Measurements from ENCODE around the gene AXIN1. TPM values are rescaled to one million over a fixed set of nuclear protein-coding genes. Genes with fewer than 3 reads are reported as not detected.
A peak's percentile ranks its signal among the peaks of the same experiment; 100 is the strongest.
"Not testable (repeated sequence)": the region's sequence is repeated elsewhere in the genome, so short reads cannot be mapped to it uniquely, and the experiment has no call there.

The AXIN1 gene
- total RNA-seq, 1 donor from 2014 or later = 30.6 TPM

DNA sequence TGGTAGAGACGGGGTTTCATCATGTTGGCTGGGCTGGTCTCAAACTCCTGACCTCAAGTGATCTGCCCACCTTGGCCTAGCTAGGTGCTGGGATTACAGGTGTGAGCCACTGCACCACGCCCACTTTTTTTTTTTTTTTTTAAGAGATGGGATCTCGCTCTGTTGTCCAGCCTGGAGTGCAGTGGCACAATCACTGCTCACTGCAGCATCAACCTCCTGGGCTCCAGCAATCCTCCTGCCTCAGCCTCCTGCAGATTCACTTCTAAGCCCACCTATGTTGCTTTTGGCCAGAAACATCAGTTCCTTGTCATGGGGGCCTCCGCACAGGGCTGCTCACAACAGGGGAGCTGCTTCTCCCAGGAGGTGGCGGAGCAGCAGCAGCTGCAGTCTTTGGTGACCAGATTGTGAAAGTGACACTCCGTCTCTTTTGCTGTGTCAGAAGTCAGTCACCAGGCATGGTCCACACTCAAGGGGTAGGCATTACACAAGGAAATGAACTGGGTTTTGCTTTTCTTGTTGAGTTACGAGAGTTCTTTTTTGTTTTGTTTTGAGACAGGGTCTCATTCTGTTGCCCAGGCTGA, 40.0 kb upstream of the AXIN1 start:
- no peaks in the 10 kb centered on the region for H3K36me3 Mint-ChIP-seq
- no peaks in the 10 kb centered on the region for H3K9me3 Mint-ChIP-seq
- H3K4me1 Mint-ChIP-seq (ENCODE audit: unreplicated experiment) = peaks cover 28% of the 10 kb centered on the region
- H3K27me3 Mint-ChIP-seq = no peaks in the 10 kb centered on the region
- no peak overlapping the region for H3K27ac Mint-ChIP-seq
- no peak overlapping the region for H3K4me3 Mint-ChIP-seq
- no peak for DNase-seq (ENCODE audit: extremely low spot score, unreplicated experiment)
- TF ChIP-seq, protein P1, sequence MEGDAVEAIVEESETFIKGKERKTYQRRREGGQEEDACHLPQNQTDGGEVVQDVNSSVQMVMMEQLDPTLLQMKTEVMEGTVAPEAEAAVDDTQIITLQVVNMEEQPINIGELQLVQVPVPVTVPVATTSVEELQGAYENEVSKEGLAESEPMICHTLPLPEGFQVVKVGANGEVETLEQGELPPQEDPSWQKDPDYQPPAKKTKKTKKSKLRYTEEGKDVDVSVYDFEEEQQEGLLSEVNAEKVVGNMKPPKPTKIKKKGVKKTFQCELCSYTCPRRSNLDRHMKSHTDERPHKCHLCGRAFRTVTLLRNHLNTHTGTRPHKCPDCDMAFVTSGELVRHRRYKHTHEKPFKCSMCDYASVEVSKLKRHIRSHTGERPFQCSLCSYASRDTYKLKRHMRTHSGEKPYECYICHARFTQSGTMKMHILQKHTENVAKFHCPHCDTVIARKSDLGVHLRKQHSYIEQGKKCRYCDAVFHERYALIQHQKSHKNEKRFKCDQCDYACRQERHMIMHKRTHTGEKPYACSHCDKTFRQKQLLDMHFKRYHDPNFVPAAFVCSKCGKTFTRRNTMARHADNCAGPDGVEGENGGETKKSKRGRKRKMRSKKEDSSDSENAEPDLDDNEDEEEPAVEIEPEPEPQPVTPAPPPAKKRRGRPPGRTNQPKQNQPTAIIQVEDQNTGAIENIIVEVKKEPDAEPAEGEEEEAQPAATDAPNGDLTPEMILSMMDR (conservative IDR thresholded peaks at IDR 0.05) = no peak

DNA sequence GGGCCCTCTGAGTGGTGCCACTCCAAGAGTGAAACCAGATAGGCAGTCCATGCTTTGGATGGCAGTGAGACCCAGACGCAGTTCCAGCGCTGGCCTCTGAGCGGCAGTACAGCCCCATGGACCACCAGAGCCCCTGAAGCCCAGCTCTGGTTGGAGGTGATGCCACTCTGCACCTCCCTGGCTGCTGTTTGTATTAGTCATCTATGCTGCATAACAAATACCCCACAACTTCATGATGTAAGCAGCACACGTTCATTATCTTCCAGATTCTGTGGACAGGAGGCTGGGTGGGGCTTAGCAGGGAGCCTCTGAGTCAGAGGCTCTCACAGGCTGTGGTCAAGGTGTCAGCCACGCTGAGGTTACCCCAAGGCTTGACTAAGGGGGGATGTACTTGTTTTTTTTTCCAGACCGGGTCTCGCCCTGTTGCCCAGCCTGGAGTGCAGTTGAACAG, 39.4 kb upstream of the AXIN1 start:
- no peaks in the 10 kb centered on the region for H3K36me3 Mint-ChIP-seq
- TF ChIP-seq, protein P1 (conservative IDR thresholded peaks at IDR 0.05) = peak; percentile 84
- no peaks in the 10 kb centered on the region for H3K27me3 Mint-ChIP-seq
- H3K4me1 Mint-ChIP-seq (ENCODE audit: unreplicated experiment) = peaks cover 30% of the 10 kb centered on the region
- H3K27ac Mint-ChIP-seq = no peak overlapping the region
- DNase-seq (ENCODE audit: extremely low spot score, unreplicated experiment) = peak; percentile 77
- H3K9me3 Mint-ChIP-seq = no peaks in the 10 kb centered on the region
- H3K4me3 Mint-ChIP-seq = no peak overlapping the region

DNA sequence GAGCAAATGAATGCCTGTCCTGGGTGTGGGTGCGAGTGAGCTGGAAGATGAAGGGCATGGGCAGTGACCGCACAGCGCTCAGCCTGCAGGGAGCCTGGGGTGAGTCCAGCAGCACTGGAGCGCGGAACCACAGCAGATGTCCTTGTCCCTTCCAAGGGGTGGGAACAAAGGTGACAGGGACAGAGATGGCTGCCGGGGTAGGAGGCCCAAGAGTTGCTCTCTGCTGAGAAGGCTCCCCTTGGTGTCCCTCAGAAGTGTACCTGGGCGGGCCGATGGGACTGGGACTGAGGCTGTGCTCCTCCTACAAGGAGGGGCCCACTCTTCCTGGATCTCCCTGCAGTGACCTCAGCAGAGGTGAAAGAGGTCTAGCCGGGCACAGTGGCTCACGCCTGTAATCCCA, 36.8 kb upstream of the AXIN1 start:
- Mint-ChIP-seq H3K27ac (no peak overlapping the region), H3K27me3 (no peaks in the 10 kb centered on the region), H3K4me1 (ENCODE audit: unreplicated experiment) (peaks cover 26% of the 10 kb centered on the region), H3K36me3 (no peaks in the 10 kb centered on the region), H3K9me3 (no peaks in the 10 kb centered on the region), H3K4me3 (no peak overlapping the region)
- no peak for DNase-seq (ENCODE audit: extremely low spot score, unreplicated experiment)
- TF ChIP-seq, protein P1 (conservative IDR thresholded peaks at IDR 0.05) = no peak

DNA sequence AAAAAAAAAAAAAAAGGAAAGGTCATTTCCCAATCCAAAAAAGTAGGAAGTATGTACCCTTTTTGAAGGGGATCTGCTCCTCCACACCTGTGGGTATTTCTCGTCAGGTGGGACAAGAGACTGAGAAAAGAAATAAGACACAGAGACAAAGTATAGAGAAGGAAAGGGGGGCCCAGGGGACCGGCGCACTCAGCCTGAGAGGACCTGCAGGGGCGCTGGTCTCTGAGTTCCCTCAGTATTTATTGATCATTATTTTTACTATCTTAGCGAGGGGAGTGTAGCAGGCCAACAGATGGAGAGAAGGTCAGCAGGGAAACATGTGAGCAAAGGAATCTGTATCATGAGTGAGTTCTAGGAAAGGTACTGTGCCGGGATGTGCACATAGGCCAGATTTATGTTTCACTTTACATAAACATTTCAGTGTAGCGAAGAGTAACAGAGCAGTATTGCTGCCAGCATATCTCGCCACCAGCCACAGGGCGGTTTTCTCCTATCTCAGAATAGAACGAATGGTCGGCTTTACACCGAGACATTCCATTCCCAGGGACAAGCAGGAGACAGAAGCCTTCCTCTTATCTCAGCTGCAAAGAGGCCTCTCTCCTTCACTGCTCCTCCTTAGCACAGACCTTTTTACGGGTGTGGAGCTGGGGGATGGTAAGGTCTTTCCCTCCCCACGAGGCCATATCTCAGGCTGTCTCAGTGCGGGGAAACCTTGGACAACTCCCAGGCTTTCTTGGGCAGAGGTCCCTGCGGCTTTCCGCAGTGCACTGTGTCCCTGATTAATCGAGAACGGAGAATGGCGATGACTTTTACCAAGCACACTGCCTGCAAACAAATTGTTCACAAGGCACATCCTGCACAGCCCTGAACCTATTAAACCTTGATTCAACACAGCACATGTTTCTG, 35.5 kb upstream of the AXIN1 start:
- H3K4me3 Mint-ChIP-seq = peak overlapping the region; percentile 35
- TF ChIP-seq, protein P1 (conservative IDR thresholded peaks at IDR 0.05) = peak; percentile 35
- H3K36me3 Mint-ChIP-seq = not testable (repeated sequence)

DNA sequence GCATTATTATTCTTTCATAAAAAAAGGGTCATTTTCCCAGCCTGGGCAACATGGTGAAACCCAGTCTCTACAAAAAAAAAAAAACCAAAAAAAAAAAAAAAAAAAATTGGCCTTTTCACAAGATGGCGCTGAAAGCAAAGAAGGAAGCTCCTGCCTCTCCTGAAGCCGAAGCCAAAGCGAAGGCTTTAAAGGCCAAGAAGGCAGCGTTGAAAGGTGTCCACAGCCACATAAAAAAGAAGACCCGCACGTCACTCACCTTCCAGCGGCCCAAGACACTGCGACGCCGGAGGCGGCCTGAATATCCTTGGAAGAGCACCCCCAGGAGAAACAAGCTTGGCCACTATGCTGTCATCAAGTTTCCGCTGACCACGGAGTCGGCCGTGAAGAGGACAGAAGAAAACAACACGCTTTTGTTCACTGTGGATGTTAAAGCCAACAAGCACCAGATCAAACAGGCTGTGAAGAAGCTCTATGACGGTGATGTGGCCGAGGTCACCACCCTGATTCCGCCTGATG, 34.2 kb upstream of the AXIN1 start:
- H3K27me3 Mint-ChIP-seq = peaks cover 5% of the 10 kb centered on the region
- no peaks in the 10 kb centered on the region for H3K9me3 Mint-ChIP-seq
- peak overlapping the region; percentile 50 for H3K27ac Mint-ChIP-seq
- TF ChIP-seq, protein P1 (conservative IDR thresholded peaks at IDR 0.05) = no peak
- no peak for DNase-seq (ENCODE audit: extremely low spot score, unreplicated experiment)
- no peak overlapping the region for H3K4me3 Mint-ChIP-seq
- peaks cover 39% of the 10 kb centered on the region for H3K4me1 Mint-ChIP-seq (ENCODE audit: unreplicated experiment)
- no peaks in the 10 kb centered on the region for H3K36me3 Mint-ChIP-seq

More for the DNA sequence above, 35.5 kb upstream of the AXIN1 start:
- Mint-ChIP-seq H3K27ac (peak overlapping the region; percentile 48), H3K4me1 (ENCODE audit: unreplicated experiment) (peaks cover 39% of the 10 kb centered on the region)
- not testable (repeated sequence) for H3K9me3 Mint-ChIP-seq; H3K27me3 Mint-ChIP-seq; DNase-seq (ENCODE audit: extremely low spot score, unreplicated experiment)

Measured in type B pancreatic cell (in vitro differentiated cells).